SU-DHL-6 (cell line): ENCODE measurements around the gene CRAMP1.

Source experiments
- H2AFZ ChIP-seq: fragments of 200-600 bp; sonication (generic); 2 replicates; pipeline ENCODE4 v1.6.1; 2014; ENCODE audit warnings: low read depth, mild to moderate bottlenecking, moderate library complexity, mixed read lengths, antibody characterized with exemption, low read length; ENCODE audit not compliant: severe bottlenecking
- H3F3A ChIP-seq: fragments of 200-600 bp; shearing (Covaris generic); 2 replicates; pipeline ENCODE4 v1.6.0; 2016; ENCODE audit warnings: antibody characterized with exemption, mild to moderate bottlenecking; ENCODE audit not compliant: insufficient read depth
- H3K27ac ChIP-seq: fragments of 200-600 bp; sonication (generic); 2 replicates; pipeline ENCODE4 v1.5.1; 2016; ENCODE audit warnings: low read depth, mild to moderate bottlenecking, low read length, moderate library complexity, mixed read lengths
- H3K27me3 ChIP-seq: fragments of 200-600 bp; sonication (generic), shearing (Covaris generic); 2 replicates; pipeline ENCODE4 v1.6.0; 2014; ENCODE audit warnings: mild to moderate bottlenecking, low read length
- H3K36me3 ChIP-seq: fragments of 200-600 bp; sonication (generic); 2 replicates; pipeline ENCODE4 v1.6.1; 2014; ENCODE audit warnings: mild to moderate bottlenecking, low read length, mixed read lengths
- H3K4me2 ChIP-seq: fragments of 300-600, 200-600 bp; shearing (Covaris generic), sonication (generic); 2 replicates; pipeline ENCODE4 v1.6.0; 2014; ENCODE audit warnings: low read length, low read depth, mild to moderate bottlenecking; ENCODE audit not compliant: poor library complexity, severe bottlenecking
- H3K4me3 ChIP-seq: fragments of 200-600 bp; sonication (generic); 2 replicates; pipeline ENCODE4 v1.5.1; 2014; ENCODE audit warnings: antibody characterized with exemption, low read length, mild to moderate bottlenecking, mixed read lengths; ENCODE audit not compliant: insufficient read depth, poor library complexity, severe bottlenecking
- H3K79me2 ChIP-seq: fragments of 200-600 bp; sonication (generic); 2 replicates; pipeline ENCODE4 v1.6.1; 2014; ENCODE audit warnings: mild to moderate bottlenecking, low read length, moderate library complexity; ENCODE audit not compliant: insufficient read depth
- H3K9ac ChIP-seq: fragments of 200-600 bp; sonication (generic); 2 replicates; pipeline ENCODE4 v1.7.0; 2014; ENCODE audit warnings: mild to moderate bottlenecking, low read length
- H3K9me2 ChIP-seq: fragments of 200-600 bp; sonication (generic); replicated peaks from 2 replicates; pipeline ENCODE4 v1.6.1; 2014; ENCODE audit warnings: low read length; ENCODE audit not compliant: insufficient read depth
- H3K9me3 ChIP-seq: fragments of 200-600 bp; sonication (generic); 2 replicates; pipeline ENCODE4 v1.6.1; 2014; ENCODE audit warnings: low read length, mixed read lengths; ENCODE audit not compliant: insufficient read depth
- H4K20me1 ChIP-seq: fragments of 200-600 bp; sonication (generic); 2 replicates; pipeline ENCODE4 v1.6.1; 2014; ENCODE audit warnings: low read depth, mild to moderate bottlenecking, antibody characterized with exemption, low read length, moderate library complexity, mixed read lengths
- EZH2phosphoT487 ChIP-seq: fragments of 200-600 bp; sonication (generic), shearing (Covaris generic); conservative IDR thresholded peaks from 2 replicates; pipeline ENCODE4 v1.6.1; 2018; ENCODE audit warnings: mild to moderate bottlenecking, antibody characterized with exemption, low read length, moderate library complexity, mixed read lengths
- TF ChIP-seq, protein P1 (sequence below): fragments of 200-600 bp; sonication (generic); IDR thresholded peaks from one replicate; pipeline ENCODE4 v1.5.1; 2017; ENCODE audit warnings: antibody characterized with exemption, mild to moderate bottlenecking, low read length, moderate library complexity; ENCODE audit not compliant: insufficient read depth, poor library complexity, severe bottlenecking

CRAMP1 gene

GRCh38 chr16:1673424-1674151, 61.4 kb downstream of the CRAMP1 start:
- Histone ChIP-seq H3K9me2 (no peaks in the 10 kb centered on the region), H3K27ac (no peak overlapping the region), H3K9ac (no peak overlapping the region), H2AFZ (no peak overlapping the region), H3K9me3 (no peaks in the 10 kb centered on the region), H4K20me1 (no peaks in the 10 kb centered on the region), H3K4me2 (no peak overlapping the region), H3K79me2 (peaks cover 3% of the 10 kb centered on the region), H3F3A (no peaks in the 10 kb centered on the region), H3K36me3 (no peaks in the 10 kb centered on the region), H3K4me3 (no peak overlapping the region), H3K27me3 (no peaks in the 10 kb centered on the region)
- no peak for TF ChIP-seq EZH2phosphoT487
- TF ChIP-seq, protein P1, sequence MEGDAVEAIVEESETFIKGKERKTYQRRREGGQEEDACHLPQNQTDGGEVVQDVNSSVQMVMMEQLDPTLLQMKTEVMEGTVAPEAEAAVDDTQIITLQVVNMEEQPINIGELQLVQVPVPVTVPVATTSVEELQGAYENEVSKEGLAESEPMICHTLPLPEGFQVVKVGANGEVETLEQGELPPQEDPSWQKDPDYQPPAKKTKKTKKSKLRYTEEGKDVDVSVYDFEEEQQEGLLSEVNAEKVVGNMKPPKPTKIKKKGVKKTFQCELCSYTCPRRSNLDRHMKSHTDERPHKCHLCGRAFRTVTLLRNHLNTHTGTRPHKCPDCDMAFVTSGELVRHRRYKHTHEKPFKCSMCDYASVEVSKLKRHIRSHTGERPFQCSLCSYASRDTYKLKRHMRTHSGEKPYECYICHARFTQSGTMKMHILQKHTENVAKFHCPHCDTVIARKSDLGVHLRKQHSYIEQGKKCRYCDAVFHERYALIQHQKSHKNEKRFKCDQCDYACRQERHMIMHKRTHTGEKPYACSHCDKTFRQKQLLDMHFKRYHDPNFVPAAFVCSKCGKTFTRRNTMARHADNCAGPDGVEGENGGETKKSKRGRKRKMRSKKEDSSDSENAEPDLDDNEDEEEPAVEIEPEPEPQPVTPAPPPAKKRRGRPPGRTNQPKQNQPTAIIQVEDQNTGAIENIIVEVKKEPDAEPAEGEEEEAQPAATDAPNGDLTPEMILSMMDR, result no peak

GRCh38 chr16:1674306-1674705, 62.1 kb downstream of the CRAMP1 start:
- H3K79me2 ChIP-seq, result peaks cover 10% of the 10 kb centered on the region
- H3K9me3 ChIP-seq, result no peaks in the 10 kb centered on the region
- H4K20me1 ChIP-seq, result no peaks in the 10 kb centered on the region
- H3K9ac ChIP-seq, result no peak overlapping the region
- H3F3A ChIP-seq, result no peaks in the 10 kb centered on the region
- no peak overlapping the region for H3K4me3 ChIP-seq
- no peak overlapping the region for H2AFZ ChIP-seq
- H3K4me2 ChIP-seq, result no peak overlapping the region
- H3K9me2 ChIP-seq, result no peaks in the 10 kb centered on the region
- no peak overlapping the region for H3K27ac ChIP-seq
- no peaks in the 10 kb centered on the region for H3K27me3 ChIP-seq
- no peak for TF ChIP-seq EZH2phosphoT487
- TF ChIP-seq, protein P1, result no peak
- no peaks in the 10 kb centered on the region for H3K36me3 ChIP-seq

- Histone ChIP-seq H3K4me3 (no peak overlapping the region), H2AFZ (no peak overlapping the region), H4K20me1 (no peaks in the 10 kb centered on the region), H3K79me2 (peaks cover 17% of the 10 kb centered on the region), H3F3A (no peaks in the 10 kb centered on the region), H3K9ac (no peak overlapping the region), H3K27me3 (no peaks in the 10 kb centered on the region), H3K4me2 (no peak overlapping the region), H3K27ac (no peak overlapping the region), H3K36me3 (no peaks in the 10 kb centered on the region), H3K9me2 (no peaks in the 10 kb centered on the region), H3K9me3 (no peaks in the 10 kb centered on the region)
- TF ChIP-seq, protein P1, result no peak
- TF ChIP-seq EZH2phosphoT487, result no peak
These were observed 62.8 kb downstream of the CRAMP1 start for GRCh38 chr16:1674751-1675664.
